Smooth muscle cell (in vitro differentiated cells): ENCODE measurements around the gene TLE1. TPM values are rescaled to one million over a fixed set of nuclear protein-coding genes. Genes with fewer than 3 reads are reported as not detected.
"Not testable (repeated sequence)": the region's sequence is repeated elsewhere in the genome, so short reads cannot be mapped to it uniquely, and the experiment has no call there.

Experiments used
- DNase-seq: peaks from one replicate; lab custom pipeline; 2025; ENCODE audit not compliant: unreplicated experiment; lab: John Stamatoyannopoulos, UW
- H2AFZ ChIP-seq: fragments of 200-600 bp; sonication (generic); 2 replicates; pipeline ENCODE4 v1.6.0; 2016; ENCODE audit warnings: antibody characterized with exemption, low read depth, mild to moderate bottlenecking
- H3F3A ChIP-seq: fragments of 200-600 bp; sonication (generic); 2 replicates; pipeline ENCODE4 v1.6.0; 2017; ENCODE audit warnings: antibody characterized with exemption, low read depth
- H3K27ac ChIP-seq: fragments of 200-600 bp; sonication (generic); 2 replicates; pipeline ENCODE4 v1.5.1; 2016; ENCODE audit warnings: low read depth, mild to moderate bottlenecking
- H3K27me3 ChIP-seq: fragments of 200-600 bp; sonication (generic); 2 replicates; pipeline ENCODE4 v1.6.1; 2016; ENCODE audit warnings: low read depth, mild to moderate bottlenecking
- H3K36me3 ChIP-seq: fragments of 200-600 bp; sonication (generic); 2 replicates; pipeline ENCODE4 v1.5.1; 2016; ENCODE audit warnings: low read depth
- H3K4me1 ChIP-seq: fragments of 200-600 bp; sonication (generic); 2 replicates; pipeline ENCODE4 v1.5.1; 2016; ENCODE audit warnings: low read depth
- H3K4me2 ChIP-seq: fragments of 200-600 bp; sonication (generic); 2 replicates; pipeline ENCODE4 v1.6.0; 2016; ENCODE audit warnings: mild to moderate bottlenecking
- H3K4me3 ChIP-seq: fragments of 200-600 bp; sonication (generic); 2 replicates; pipeline ENCODE4 v1.5.1; 2016; ENCODE audit warnings: mild to moderate bottlenecking
- H3K79me2 ChIP-seq: fragments of 200-600 bp; sonication (generic); 2 replicates; pipeline ENCODE4 v1.6.0; 2016; ENCODE audit warnings: low read depth, mild to moderate bottlenecking
- H3K9ac ChIP-seq: fragments of 200-600 bp; sonication (generic); 2 replicates; pipeline ENCODE4 v1.6.0; 2016; ENCODE audit warnings: low read depth
- H3K9me3 ChIP-seq: fragments of 200-600 bp; sonication (generic); replicated peaks from 2 replicates; pipeline ENCODE4 v1.5.1; 2016; ENCODE audit warnings: low read depth
- H4K20me1 ChIP-seq: fragments of 200-600 bp; sonication (generic); 2 replicates; pipeline ENCODE4 v1.6.0; 2016; ENCODE audit warnings: low read depth
- WGBS: methylation state at CpG from one replicate; pipeline ENCODE4 v1.1.7; 2016; ENCODE audit warnings: low lambda C conversion rate; 5-methylcytosine and 5-hydroxymethylcytosine counted together
- polyA plus RNA-seq: library from polyadenylated mRNA; unstranded; fragments of >200 nt; fragmentation: Nextera tagmentation; extraction: Ambion mirVana; gene quantifications from 2 replicates; pipeline ENCODE4 v1.2.1, GENCODE V29; 2016
- total RNA-seq: library from RNA; depleted of rRNA; stranded (reverse); fragments of >200 nt; gene quantifications from 2 replicates; pipeline ENCODE4 v1.2.3, GENCODE V29; 2014
- TF ChIP-seq, protein P1 (sequence below): fragments of 200-600 bp; sonication (generic); IDR thresholded peaks from 2 replicates; pipeline ENCODE4 v1.5.1; 2017; ENCODE audit warnings: borderline replicate concordance, mild to moderate bottlenecking, antibody characterized with exemption; ENCODE audit not compliant: insufficient read depth, poor library complexity, severe bottlenecking

TLE1 gene
- total and polyA plus RNA-seq, 2 experiments from 2014 or later, result 32.5 to 35.2 TPM

DNA sequence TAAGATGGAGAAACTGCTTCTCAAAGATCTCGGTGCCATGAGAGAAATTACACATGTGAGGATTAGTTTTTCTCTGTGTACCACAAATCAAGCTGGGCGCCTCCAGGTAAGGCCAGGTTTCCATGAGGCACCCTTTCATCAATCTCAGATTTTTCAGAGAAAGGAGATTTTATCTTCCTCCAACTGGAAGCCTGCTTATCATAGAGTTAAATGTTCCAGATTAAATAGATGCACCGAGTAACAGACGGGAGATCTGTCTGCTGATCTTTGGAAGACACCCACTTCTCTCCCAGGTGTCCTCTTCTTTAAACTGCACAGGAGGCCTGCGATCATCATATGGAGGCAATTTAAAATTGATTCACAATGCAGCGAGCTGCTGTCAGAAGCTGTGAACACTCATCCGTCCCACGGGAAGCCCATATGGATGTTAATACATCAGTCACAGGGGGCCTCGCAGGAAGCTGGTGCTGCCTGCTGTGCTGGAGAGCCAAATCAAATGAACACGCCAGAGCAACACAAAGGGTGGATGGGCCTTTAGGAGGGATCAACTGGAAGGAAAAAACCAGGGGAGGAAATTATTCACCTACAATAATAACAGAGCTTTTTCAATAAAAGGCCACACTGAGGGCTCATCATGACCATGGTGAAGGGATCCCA lies 93.3 kb downstream of the TLE1 start:
- Histone ChIP-seq H4K20me1 (no peaks in the 10 kb centered on the region), H3K36me3 (peaks cover 2% of the 10 kb centered on the region), H3K4me3 (no peak overlapping the region), H3K27me3 (no peaks in the 10 kb centered on the region), H3F3A (no peaks in the 10 kb centered on the region), H3K4me2 (no peak overlapping the region), H2AFZ (no peak overlapping the region), H3K9ac (no peak overlapping the region), H3K9me3 (no peaks in the 10 kb centered on the region), H3K4me1 (peaks cover 13% of the 10 kb centered on the region), H3K27ac (no peak overlapping the region), H3K79me2 (no peaks in the 10 kb centered on the region)
- WGBS, result 76% methylated on average over 10 of the region's 10 CpGs
- DNase-seq, result no peak
- TF ChIP-seq, protein P1, sequence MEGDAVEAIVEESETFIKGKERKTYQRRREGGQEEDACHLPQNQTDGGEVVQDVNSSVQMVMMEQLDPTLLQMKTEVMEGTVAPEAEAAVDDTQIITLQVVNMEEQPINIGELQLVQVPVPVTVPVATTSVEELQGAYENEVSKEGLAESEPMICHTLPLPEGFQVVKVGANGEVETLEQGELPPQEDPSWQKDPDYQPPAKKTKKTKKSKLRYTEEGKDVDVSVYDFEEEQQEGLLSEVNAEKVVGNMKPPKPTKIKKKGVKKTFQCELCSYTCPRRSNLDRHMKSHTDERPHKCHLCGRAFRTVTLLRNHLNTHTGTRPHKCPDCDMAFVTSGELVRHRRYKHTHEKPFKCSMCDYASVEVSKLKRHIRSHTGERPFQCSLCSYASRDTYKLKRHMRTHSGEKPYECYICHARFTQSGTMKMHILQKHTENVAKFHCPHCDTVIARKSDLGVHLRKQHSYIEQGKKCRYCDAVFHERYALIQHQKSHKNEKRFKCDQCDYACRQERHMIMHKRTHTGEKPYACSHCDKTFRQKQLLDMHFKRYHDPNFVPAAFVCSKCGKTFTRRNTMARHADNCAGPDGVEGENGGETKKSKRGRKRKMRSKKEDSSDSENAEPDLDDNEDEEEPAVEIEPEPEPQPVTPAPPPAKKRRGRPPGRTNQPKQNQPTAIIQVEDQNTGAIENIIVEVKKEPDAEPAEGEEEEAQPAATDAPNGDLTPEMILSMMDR, result no peak

DNA sequence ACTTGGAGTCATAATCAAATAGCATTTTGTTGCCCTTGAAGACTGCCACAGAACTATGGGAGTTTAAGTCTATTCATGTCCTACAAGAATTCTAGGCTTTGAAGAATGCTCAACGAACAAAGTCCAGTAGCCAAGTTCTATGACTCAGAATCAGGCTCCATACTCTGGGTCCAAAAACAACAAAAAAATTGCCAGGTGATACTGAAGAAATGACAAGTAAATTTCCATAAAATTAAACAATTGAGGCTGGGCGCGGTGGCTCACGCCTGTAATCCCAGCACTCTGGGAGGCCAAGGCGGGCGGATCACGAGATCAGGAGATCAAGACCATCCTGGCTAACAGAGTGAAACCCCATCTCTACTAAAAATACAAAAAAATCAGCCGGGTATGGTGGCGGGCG lies 94.1 kb downstream of the TLE1 start:
- WGBS, result 93% methylated on average over 10 of the region's 10 CpGs
- not testable (repeated sequence) for H3K27me3 ChIP-seq, H3K4me3 ChIP-seq, H2AFZ ChIP-seq, H3K9me3 ChIP-seq, H3K36me3 ChIP-seq, H3K27ac ChIP-seq, H3F3A ChIP-seq, H4K20me1 ChIP-seq, DNase-seq, H3K4me2 ChIP-seq, H3K79me2 ChIP-seq, H3K9ac ChIP-seq
- peaks cover 13% of the 10 kb centered on the region for H3K4me1 ChIP-seq

DNA sequence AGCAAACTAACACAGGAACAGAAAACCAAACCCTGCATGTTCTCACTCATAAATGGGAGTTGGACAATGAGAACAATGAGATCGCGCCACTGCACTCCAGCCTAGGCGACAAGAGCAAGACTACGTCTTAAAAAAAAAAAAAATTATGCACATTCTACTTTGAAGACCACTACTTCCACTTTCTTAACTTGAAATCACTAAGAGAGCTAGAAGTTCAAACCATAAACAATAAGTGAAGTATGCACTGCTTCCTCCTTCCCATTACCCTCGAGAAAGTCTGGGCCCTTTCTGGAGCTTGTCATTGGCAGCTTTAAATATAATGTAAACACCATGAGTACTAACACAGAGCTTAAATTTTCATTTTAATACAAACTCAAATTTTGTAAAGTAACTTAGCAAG lies 94.9 kb downstream of the TLE1 start:
- Histone ChIP-seq H4K20me1 (no peaks in the 10 kb centered on the region), H3K79me2 (no peaks in the 10 kb centered on the region), H3K4me2 (no peak overlapping the region), H2AFZ (no peak overlapping the region), H3K27ac (no peak overlapping the region), H3F3A (no peaks in the 10 kb centered on the region), H3K4me3 (no peak overlapping the region), H3K4me1 (peaks cover 13% of the 10 kb centered on the region), H3K27me3 (no peaks in the 10 kb centered on the region), H3K9me3 (no peaks in the 10 kb centered on the region), H3K9ac (no peak overlapping the region), H3K36me3 (peaks cover 4% of the 10 kb centered on the region)
- WGBS, result 94% methylated on average over 5 of the region's 5 CpGs
- TF ChIP-seq, protein P1, result no peak
- no peak for DNase-seq

DNA sequence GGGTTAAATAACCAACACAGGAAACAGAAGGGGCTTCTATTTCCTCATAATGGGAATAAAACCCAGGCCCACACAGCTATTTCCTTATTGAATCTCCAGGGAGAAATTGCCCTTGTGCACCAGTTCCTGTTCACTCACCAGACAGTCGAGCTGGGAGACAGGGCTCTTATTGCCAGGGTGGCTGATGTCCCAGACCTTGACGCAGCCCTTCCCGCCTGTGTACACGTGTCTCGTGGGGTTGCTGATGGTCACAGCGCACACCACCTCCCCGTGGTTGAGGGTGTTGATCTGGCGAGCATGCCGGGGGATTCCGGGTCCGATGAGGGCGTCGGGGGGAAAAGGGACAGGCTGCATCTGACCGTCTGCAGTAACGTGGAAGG lies 96.5 kb downstream of the TLE1 start:
- no peak overlapping the region for H3K4me3 ChIP-seq
- H3K4me1 ChIP-seq, result peaks cover 21% of the 10 kb centered on the region
- H3K36me3 ChIP-seq, result peaks cover 4% of the 10 kb centered on the region
- no peak overlapping the region for H3K4me2 ChIP-seq
- H3F3A ChIP-seq, result no peaks in the 10 kb centered on the region
- DNase-seq, result no peak
- TF ChIP-seq, protein P1, result no peak
- no peak overlapping the region for H3K27ac ChIP-seq
- H2AFZ ChIP-seq, result no peak overlapping the region
- no peaks in the 10 kb centered on the region for H3K79me2 ChIP-seq
- H3K9ac ChIP-seq, result no peak overlapping the region
- H4K20me1 ChIP-seq, result no peaks in the 10 kb centered on the region
- WGBS, result 94% methylated on average over 15 of the region's 15 CpGs
- no peaks in the 10 kb centered on the region for H3K27me3 ChIP-seq
- H3K9me3 ChIP-seq, result no peaks in the 10 kb centered on the region
